Fibroblast of skin of left quadriceps (primary cell): ENCODE measurements around the gene DSPP.
"Not testable (repeated sequence)": the region's sequence is repeated elsewhere in the genome, so short reads cannot be mapped to it uniquely, and the experiment has no call there.

Experiments
- DNase-seq, 2 experiments: peaks; one replicate each; pipeline ENCODE4 v3.0.0-alpha.2; 2013; ENCODE audit warnings: low read depth in 2 of 2

The DSPP gene

DNA sequence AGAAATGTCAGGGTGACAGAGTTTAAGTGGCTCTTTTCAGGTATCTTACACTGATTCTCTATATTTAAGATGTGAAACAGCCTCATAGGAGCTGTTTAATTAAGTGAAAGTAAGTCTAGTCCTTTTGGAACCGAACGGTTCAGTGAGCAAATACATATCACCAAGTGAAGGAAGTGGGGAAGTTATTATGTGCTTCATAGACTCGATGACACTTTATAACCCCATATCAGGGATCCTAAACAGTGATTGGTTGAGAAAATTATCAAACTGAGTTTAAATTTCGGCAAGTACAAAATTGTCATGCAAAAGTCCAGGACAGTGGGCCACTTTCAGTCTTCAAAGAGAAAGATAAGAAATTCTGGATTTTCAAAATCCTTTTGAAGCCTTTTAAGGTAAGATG lies at the start of gene DSPP:
DSPP (plus strand) TSS at position 301 of the 400 bp plus-strand sequence. CDS start 2,380 bp downstream, outside the sequence.
- DNase-seq = no peak

DNA sequence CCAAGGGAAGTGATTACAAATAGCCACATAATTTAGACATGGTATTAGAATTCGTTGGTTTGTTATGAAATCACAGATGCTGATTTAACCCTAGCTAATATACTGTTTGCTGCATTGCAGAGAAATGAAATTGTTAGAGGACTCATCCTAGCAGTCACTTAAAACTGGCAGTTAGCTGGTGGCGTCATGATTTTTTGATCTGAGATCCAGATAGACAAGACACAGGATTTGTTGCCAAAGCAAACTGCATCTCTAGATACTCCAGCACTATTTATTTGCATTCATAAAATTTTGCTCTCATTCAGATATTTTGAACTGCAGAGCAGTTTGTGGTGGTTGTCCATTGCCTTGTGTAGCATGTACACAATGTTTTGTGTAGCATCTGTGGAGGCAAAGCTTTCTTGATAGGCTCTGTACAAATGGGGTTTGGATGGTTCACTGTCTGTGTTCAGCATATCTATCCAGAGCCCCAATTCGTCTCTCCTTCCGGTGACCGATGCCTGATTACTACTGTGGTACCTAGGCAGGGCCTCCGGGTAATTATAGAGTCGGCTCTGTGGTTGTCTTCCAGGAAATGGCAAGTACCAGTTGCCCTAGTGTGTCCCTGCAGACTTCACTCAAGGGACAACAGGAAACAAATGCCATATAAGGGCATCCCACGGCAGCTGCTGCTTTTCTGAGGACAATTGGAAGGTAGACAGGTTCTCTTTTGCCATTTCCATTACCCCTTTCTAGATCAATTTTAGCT lies 49.1 kb upstream of the DSPP start:
- DNase-seq = no peak

DNA sequence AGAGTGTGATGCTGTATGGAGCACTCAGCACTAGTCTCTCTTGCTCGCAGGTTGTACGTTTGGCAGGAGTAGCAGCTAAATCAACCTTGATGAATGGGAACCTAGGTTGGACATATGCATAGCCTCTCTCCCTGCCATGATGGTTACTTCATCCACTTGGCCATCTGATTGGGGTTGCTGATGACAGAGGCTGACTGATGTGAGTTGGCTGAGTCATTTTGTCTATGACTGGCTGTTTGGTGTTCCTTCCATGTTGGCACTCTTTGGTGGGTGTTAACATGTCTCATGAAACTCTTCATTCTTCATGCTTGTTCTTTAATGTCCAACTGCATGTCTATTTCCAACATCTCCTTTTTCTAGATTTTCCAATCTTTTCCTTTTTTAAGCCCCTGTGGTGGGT lies 47.5 kb upstream of the DSPP start:
- no peak for DNase-seq

DNA sequence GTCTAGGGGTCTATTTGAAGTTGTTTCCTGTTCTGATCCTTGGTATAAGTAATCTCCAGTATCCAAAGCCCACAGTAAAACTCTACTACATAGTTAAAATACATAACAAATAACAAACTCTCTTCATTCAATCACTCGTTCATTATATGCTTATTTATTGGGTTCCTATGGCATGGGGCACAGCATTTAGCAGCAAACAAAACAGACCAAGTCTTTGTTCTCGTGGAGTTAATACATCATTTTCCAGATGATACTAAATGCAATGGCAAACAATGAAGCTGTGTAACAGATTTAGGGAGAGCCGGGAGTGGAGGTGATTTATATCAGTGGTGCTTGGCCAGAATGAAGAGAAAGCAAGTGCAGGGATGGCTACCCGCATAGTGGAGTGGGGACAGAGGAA lies 42.6 kb upstream of the DSPP start:
- no peak for DNase-seq

DNA sequence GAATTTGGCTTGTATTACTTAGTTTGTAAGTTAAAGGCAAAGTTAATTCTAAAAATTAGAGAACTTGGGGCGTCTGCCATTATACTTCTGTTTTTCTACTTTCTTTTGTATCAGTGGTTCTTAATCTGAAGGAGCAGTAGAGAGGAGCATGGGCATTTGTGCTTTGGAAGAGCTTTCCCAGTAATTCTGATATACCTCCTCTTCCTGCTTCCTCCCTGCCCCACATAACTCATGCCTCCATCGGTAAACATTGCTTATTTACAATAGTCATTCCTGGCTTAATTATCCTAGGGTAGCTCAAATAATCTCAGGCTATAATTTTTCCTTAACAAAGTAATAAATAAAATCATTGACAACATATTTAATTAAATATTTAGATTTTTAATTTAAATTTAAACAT lies 42.1 kb upstream of the DSPP start:
- no peak for DNase-seq

DNA sequence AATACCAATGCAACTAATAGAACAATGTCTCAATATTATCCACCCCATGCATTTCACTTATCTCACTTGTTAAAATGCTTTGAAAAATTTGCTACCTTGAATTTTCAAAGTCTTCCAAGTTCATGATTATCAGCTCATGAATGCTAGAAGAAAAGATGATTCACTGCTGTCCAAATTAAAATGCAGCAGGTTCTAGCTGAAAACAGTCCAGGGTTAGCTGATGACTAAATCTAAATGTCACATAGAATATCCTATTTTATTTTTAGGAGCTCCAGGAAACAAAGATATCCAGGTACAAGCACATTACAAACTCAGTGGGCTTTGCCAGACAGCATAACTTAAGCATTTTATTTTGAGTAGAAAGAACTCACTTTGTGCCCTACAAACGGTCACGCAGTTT lies 41.1 kb upstream of the DSPP start:
- DNase-seq = no peak

DNA sequence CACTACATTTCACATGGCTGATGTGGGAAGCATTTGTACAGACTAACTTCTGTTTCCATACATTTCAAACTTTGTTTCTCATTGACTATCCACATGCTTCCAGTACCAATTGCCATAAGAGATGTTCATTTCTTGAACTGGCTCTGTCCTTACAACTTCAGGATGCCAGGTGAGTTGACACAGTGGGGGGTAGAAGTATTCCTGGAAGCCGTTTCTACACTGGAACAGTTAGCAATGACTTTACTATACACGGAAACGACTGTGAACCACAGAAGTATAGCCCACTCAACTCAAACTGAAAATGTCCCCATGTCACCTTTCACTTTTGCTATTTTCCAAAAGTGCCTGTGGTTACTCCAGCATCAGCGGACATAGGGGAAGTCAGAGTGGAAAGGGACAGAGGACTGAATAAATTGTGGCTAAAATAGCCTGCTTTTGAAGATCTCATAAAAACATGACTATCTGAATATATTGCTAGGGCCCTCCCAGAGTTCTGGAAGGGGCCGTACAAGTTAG lies 38.0 kb upstream of the DSPP start:
- DNase-seq = no peak

DNA sequence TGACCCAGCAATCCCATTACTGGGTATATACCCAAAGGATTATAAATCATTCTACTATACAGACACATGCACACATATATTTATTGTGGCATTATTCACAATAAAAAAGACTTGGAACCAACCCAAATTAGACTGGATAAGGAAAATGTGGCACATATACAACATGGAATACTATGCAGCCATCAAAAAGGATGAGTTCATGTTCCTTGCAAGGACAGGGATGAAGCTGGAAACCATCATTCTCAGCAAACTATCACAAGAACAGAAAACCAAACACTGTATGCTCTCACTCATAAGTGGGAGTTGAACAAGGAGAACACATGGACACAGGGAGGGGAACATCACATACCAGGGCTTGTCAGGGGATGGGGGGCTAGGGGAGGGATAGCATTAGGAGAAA lies 34.0 kb upstream of the DSPP start:
- not testable (repeated sequence) for DNase-seq

DNA sequence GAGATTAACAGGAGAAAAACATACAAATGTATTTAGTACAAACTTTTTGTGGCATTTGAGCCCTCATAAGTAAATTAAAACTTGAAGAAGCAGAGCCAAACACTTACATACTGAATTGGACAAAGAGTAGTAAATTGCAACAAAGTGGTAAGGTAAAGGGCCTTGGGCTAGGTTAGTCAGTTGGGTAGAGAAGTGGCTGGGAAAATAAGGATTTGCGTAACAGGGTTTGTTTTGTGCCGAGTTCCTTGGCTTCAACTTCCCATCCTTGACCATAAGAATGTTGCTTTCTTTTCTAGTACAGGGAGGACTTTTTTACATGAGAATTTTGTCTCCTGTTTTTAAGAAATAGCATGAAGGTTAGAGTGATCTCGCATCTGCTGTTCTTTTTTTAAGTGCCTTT lies 33.3 kb upstream of the DSPP start:
- no peak for DNase-seq

DNA sequence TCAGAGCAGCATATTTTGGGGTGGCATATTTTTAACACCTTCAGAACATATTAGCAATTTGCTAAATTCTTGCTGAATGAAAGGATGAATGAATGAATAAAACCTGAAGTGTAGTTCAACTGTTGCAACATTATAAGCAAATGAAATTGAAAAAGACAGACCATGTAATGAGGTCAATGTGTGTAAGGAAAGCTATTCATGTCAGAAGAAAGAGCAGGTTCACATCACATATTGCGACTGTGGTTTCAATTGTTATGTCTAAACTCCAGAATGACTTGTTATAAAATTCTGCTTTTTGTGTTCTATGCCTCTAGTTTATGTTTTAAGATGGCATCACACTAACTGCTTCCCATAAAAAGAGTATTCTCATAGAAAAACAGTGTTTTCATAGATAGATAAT lies 32.9 kb upstream of the DSPP start:
- DNase-seq = no peak

DNA sequence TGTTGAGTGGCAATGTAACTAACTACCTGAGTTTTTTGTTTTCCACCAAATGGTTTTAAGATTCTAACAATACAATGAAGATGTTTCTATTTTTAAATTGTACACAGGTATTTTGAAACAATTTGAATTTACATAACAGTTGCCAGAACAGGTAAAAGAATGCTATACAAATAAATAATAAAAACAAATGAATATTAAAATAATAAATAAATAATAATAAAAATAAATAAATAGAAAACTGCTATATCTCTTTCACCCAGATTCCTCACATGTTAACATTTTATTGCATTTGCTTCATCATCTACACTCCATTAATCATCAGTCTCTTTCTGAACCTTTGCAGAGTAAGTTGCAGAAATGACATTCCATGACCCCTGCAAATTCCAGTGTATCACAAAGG lies 32.3 kb upstream of the DSPP start:
- no peak for DNase-seq

DNA sequence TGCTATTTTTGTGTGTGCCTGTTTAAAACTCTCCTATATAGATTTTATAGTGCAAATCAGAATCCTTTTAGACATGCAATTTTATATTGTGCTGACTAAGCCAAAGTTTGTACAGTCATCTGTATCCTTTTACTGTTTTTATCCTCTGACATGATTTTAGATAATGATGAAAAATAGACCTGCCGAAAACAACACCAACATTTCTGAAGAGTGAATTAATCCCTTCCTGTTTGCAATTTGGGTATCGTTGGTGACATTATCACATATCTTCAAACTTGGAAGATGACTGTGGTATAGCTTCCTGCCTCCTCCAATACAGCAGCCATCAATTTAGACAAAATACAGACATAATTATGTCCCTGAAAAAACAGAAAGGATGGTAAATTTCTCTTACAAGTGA lies 28.9 kb upstream of the DSPP start:
- no peak for DNase-seq

DNA sequence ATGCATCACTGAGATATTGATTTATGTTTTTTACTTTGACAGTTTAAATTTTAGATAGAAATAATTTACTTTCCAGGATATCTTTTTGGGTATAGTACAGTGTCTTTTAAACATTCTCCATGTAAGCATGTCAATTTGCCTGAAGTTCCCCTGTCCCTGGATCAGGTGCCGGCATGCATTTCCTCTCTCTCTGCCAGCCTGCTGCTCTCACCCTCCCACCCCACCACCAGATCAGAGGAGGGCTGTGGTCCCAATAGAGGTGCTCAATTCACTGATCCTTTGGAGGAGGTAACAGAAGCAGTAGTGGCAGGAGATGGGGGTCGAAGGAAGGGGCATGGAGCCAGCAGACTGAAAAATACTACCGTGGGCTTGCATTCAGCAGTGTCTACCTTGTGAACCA lies 28.3 kb upstream of the DSPP start:
- DNase-seq = no peak

DNA sequence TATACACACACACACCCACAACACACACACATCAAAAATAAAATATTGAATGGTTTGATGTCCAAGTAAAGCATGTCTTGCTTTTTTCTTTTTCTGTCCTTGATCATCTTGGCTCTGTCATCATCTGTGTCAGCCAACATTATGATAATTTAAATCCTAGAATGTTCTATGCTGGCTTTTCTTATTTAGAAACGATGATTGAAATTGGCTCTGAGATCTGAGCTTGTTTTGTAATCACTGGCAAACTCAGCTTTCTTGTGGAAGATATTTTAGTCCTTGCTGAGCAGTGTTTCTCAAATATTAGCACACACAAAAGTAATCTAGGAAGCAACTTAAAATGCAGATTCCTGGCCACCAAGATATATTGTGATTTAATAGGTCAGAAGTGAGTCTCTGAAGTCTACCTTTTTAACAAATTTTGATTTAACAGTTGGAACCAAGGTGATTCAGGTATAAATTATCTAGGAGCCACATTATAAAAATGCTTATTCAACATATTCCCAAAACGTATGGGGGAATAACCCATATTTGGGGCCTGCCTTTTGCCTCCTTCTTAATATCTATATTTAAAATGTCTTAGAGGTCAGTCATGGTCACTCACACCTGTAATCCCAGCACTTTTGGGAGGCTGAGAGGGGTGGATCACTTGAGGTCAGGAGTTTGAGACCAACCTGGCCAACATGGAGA lies 24.0 kb upstream of the DSPP start:
- no peak for DNase-seq

DNA sequence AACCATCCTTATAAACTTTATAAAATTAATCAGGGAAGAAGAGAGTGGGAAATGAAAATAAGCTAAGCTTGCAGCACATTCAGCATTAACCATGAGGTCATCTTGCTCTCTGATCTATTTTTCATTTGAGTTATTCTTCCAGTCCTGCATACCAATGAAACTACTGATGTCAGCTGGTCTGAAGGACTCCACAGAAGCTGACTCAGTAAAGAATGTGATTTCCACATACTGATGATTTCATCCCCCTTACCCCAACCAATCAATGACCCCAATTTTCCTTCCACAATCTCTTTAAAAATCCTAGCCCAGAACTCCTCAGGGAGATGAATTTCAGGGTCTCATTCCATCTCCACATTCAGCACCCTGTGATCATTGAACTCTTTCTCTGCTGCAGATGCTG lies 18.8 kb upstream of the DSPP start:
- DNase-seq = peak; percentile 79 to 80

DNA sequence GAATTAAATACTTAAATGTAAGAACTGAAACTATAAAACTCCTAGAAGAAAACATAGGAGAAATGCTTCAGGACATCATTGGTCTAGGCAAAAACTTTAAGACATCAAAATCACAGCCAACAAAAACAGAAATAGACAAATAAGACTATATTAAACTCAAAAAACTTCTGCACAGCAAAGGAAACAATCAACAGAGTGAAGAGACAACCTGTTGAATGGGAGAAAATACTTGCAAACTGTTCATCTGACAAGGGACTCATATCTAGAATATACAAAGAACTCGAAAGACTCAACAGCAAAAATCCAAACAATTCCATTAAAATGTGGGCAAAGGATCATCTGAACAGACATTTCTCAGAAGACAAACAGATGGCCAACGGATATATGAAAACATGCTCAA lies 16.2 kb upstream of the DSPP start:
- no peak for DNase-seq

DNA sequence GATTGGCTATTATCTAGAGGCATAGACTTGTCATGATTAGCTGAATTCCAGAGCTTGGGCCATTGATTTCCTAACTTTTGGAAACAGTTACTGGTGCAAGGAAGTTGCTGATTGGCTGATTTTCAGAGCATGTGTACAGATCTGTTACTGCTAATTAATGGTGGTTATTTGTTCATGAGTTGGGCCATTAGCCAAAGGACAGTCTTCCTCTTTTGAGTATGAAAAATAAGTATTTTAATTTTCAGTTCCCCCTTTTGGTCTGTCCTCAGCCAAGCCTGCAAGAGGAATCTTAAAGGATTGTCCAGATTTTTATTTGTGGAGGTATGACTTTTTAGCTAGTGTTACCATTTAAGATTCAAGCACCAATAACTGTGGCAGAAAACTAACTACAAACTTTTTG lies 7.0 kb upstream of the DSPP start:
- DNase-seq = no peak

DNA sequence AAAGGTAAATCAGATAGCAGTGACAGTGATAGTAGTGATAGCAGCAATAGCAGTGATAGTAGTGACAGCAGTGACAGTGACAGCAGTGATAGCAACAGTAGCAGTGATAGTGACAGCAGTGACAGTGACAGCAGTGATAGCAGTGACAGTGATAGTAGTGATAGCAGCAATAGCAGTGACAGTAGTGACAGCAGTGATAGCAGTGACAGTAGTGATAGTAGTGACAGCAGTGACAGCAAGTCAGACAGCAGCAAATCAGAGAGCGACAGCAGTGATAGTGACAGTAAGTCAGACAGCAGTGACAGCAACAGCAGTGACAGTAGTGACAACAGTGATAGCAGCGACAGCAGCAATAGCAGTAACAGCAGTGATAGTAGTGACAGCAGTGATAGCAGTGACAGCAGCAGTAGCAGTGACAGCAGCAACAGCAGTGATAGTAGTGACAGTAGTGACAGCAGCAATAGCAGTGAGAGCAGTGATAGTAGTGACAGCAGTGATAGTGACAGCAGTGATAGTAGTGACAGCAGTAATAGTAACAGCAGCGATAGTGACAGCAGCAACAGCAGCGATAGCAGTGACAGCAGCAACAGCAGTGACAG lies 6.1 kb downstream of the DSPP start:
- DNase-seq = no peak

DNA sequence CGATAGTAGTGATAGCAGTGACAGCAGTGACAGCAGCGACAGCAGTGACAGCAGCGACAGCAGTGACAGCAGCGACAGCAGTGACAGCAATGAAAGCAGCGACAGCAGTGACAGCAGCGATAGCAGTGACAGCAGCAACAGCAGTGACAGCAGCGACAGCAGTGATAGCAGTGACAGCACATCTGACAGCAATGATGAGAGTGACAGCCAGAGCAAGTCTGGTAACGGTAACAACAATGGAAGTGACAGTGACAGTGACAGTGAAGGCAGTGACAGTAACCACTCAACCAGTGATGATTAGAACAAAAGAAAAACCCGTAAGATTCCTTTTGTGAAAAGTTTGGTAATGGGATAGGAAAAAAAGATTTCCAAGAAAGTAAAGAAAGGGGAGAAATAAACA lies 7.9 kb downstream of the DSPP start:
- DNase-seq = no peak

DNA sequence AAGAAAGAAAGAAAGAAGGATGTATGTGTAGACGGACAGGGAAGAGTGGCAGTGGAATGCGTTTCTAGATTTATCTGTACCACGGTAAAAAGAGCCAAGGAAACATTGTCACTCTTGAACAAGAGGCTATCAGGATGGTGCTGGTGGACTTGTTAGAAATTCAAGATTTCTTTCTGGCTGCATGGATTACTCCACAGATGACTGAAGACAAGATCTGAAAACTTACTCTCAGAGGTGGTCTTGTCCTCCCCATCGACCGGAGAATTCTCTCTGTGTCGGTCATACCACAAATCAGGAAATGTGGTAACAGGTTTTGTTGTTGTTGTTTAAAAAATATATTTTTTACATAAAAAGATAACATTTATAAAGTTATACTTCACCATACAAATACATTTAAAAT lies 11.8 kb downstream of the DSPP start:
- no peak for DNase-seq

DNA sequence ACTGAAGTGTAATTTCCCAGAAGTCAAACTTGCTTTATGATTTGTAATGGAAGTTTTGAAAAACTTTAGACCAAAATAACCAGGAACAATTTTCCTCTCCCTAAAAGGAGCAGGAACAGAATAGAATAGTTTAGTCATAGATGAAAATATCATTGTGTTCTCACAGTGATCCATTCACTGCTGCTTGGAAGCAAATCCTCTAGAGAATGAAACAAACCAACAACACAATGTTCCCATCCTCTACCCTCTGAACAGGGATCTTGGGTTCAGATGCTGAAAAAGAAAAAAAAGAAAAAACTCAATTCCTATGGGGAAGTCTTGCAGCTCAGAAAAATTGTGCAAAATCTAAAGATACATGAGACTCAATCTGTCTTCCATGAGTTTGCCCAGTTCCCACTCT lies 12.2 kb downstream of the DSPP start:
- DNase-seq = no peak

DNA sequence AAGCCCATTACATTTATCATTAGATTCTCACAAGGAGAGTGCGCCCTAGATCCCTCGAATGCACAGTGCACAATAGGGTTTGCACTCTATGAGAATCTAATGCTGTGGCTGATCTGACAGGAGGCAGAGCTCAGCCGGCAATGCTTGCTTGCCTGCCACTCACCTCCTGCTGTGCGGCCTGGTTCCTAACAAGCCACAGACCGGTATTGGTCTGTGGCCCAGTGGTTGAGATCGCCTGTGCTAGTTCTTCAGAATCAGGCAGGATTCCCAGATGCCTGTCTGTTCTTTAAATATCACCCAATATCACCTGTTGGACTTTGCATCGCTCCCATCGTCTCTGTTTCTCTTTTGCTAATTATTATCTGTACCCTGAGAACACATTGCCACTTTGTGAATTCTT lies 14.0 kb downstream of the DSPP start:
- no peak for DNase-seq

DNA sequence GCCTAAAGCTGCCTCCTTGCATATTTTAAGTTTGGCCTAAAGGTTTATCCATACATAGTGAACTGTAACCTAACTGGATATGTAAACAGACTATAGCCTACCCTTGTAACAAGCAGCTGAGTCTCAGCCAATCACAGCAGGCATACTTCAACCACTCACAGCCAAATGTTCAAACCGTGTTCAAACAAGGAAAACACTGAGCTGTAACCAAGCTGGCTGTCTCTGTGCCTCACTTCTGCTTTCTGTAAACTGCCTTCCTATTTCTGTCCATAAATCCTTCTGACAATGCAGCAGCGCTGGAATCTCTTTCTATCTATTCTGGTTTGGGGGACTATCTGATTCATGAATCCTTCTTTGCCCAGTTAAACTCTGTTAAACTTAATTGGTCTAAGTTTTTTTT lies 16.4 kb downstream of the DSPP start:
- no peak for DNase-seq
